CD14-positive monocyte (primary cell): ENCODE data around the gene SATB1. TPM values are rescaled to one million over a fixed set of nuclear protein-coding genes. Genes with fewer than 3 reads are reported as not detected.

Source experiments
- DNase-seq, 3 donors: peaks; one replicate each; pipeline ENCODE4 v3.0.0-alpha.2; 2011 to 2022
- H2AFZ ChIP-seq: 2 replicates; pipeline ENCODE4 v1.6.0; 2012; ENCODE audit warnings: mild to moderate bottlenecking, low read depth, low read length, inconsistent platforms; ENCODE audit not compliant: insufficient read depth, poor library complexity, severe bottlenecking
- H3K27ac ChIP-seq, 2 donors: 1 replicate in 1 of 2; 2 replicates in 1 of 2; pipeline ENCODE4 v1.5.1; 2012 to 2013; ENCODE audit warnings: low read length in 2 of 2, control low read depth in 1 of 2, inconsistent platforms in 1 of 2, low read depth in 1 of 2, mild to moderate bottlenecking in 1 of 2
- H3K27me3 ChIP-seq, 2 donors: one replicate each; pipeline versions ENCODE4 v1.6.0 to v1.6.1; 2011 to 2013; ENCODE audit warnings: low read length in 2 of 2; ENCODE audit not compliant: control insufficient read depth in 2 of 2, insufficient read depth in 2 of 2
- H3K36me3 ChIP-seq, 2 donors: replicated peaks in 1 of 2; 1 replicate in 1 of 2; 2 replicates in 1 of 2; pipeline versions ENCODE4 v1.5.1 to v1.6.1; 2012 to 2013; ENCODE audit warnings: low read length in 2 of 2, control low read depth in 1 of 2, inconsistent platforms in 1 of 2, mild to moderate bottlenecking in 1 of 2; ENCODE audit not compliant: insufficient read depth in 2 of 2, control insufficient read depth in 1 of 2
- H3K4me1 ChIP-seq, 2 donors: 1 replicate in 1 of 2; 2 replicates in 1 of 2; pipeline versions ENCODE4 v1.5.1 to v1.6.1; 2012 to 2013; ENCODE audit warnings: low read length in 2 of 2, control low read depth in 1 of 2, inconsistent platforms in 1 of 2, mild to moderate bottlenecking in 1 of 2, moderate library complexity in 1 of 2; ENCODE audit not compliant: insufficient read depth in 2 of 2, control insufficient read depth in 1 of 2
- H3K4me2 ChIP-seq: replicated peaks from 2 replicates; pipeline ENCODE3; 2012; ENCODE audit warnings: low read length, moderate library complexity, mild to moderate bottlenecking; ENCODE audit not compliant: poor library complexity, severe bottlenecking; ENCODE audit errors: extremely low read depth
- H3K4me3 ChIP-seq, 3 experiments: fragments of 200-600 bp in 1 of 3; sonication (generic) in 1 of 3; replicated peaks in 1 of 3; 1 replicate in 2 of 3; 2 replicates in 1 of 3; pipeline ENCODE4 v1.5.1; 2011 to 2013; ENCODE audit warnings: low read length in 3 of 3, mild to moderate bottlenecking in 3 of 3, control low read depth in 2 of 3, low read depth in 2 of 3, inconsistent platforms in 1 of 3, moderate library complexity in 1 of 3
- H3K79me2 ChIP-seq: 2 replicates; pipeline ENCODE4 v1.6.0; 2012; ENCODE audit warnings: mild to moderate bottlenecking, control low read depth, inconsistent platforms, low read length, moderate library complexity; ENCODE audit not compliant: insufficient read depth
- H3K9ac ChIP-seq: 2 replicates; pipeline ENCODE4 v1.6.0; 2017; ENCODE audit warnings: low read length, mild to moderate bottlenecking; ENCODE audit not compliant: insufficient read depth, poor library complexity, severe bottlenecking
- H3K9me3 ChIP-seq, 2 donors: replicated peaks in 1 of 2; 1 replicate in 1 of 2; 2 replicates in 1 of 2; pipeline versions ENCODE4 v1.5.1 to v1.6.1; 2012 to 2013; ENCODE audit warnings: low read length in 2 of 2, control low read depth in 1 of 2; ENCODE audit not compliant: control insufficient read depth in 1 of 2, insufficient read depth in 1 of 2
- H4K20me1 ChIP-seq: 2 replicates; pipeline ENCODE4 v1.6.0; 2012; ENCODE audit warnings: mild to moderate bottlenecking, low read length, control low read depth, moderate library complexity; ENCODE audit not compliant: insufficient read depth
- H3K27ac Mint-ChIP-seq, 7 donors: one replicate each; pipeline ENCODE4 v1.8.0; 2020; ENCODE audit warnings: mild to moderate bottlenecking in 7 of 7, mixed read lengths in 7 of 7, moderate library complexity in 6 of 7, inconsistent platforms in 2 of 7
- H3K27me3 Mint-ChIP-seq, 3 donors: one replicate each; pipeline ENCODE4 v1.8.0; 2021 to 2022; ENCODE audit warnings: low read depth in 3 of 3, mild to moderate bottlenecking in 3 of 3, mixed read lengths in 3 of 3, moderate library complexity in 3 of 3, inconsistent platforms in 1 of 3
- H3K36me3 Mint-ChIP-seq, 2 donors: one replicate each; pipeline ENCODE4 v1.8.0; 2020; ENCODE audit warnings: mixed read lengths in 2 of 2, inconsistent platforms in 1 of 2, mild to moderate bottlenecking in 1 of 2
- H3K4me1 Mint-ChIP-seq: one replicate; pipeline ENCODE4 v1.8.0; 2020; ENCODE audit warnings: mild to moderate bottlenecking, mixed read lengths
- H3K4me3 Mint-ChIP-seq, 2 donors: one replicate each; pipeline ENCODE4 v1.8.0; 2020; ENCODE audit warnings: mild to moderate bottlenecking in 2 of 2, mixed read lengths in 2 of 2, moderate library complexity in 1 of 2
- H3K9me3 Mint-ChIP-seq, 7 donors: one replicate each; pipeline ENCODE4 v1.8.0; 2020 to 2022; ENCODE audit warnings: mixed read lengths in 7 of 7, mild to moderate bottlenecking in 6 of 7, moderate library complexity in 6 of 7, inconsistent platforms in 2 of 7
- WGBS: methylation state at CpG from one replicate; pipeline ENCODE4 v1.1.5; 2013; ENCODE audit warnings: missing lambda C conversion rate; ENCODE audit not compliant: insufficient coverage; 5-methylcytosine and 5-hydroxymethylcytosine counted together
- intact Hi-C, 2 donors: fragments of 100-400 bp; cut with micrococcal nuclease; formaldehyde crosslinking; loops; one replicate each; pipeline versions ENCODE4 v1.15.0 to v1.15.1; 2023
- polyA plus RNA-seq, 3 donors: library from polyadenylated mRNA; depleted of rRNA in 1 of 3; unstranded in 2 of 3; stranded (reverse) in 1 of 3; fragments of 300-500 nt in 2 of 3; fragments of >200 nt in 1 of 3; fragmentation: Illumina TruSeq in 2 of 3; gene quantifications; 1 replicate in 2 of 3; 2 replicates in 1 of 3; pipeline ENCODE4 v1.2.3, GENCODE V29; 2012 to 2021
- TF ChIP-seq, protein P1 (sequence below): fragments of 200-600 bp; IDR thresholded peaks from one replicate; pipeline ENCODE4 v1.8.0; 2022; ENCODE audit warnings: antibody characterized with exemption, mild to moderate bottlenecking

The SATB1 gene
- polyA plus RNA-seq, 3 donors: 4.3 to 35.3 (median 6.9) TPM

DNA sequence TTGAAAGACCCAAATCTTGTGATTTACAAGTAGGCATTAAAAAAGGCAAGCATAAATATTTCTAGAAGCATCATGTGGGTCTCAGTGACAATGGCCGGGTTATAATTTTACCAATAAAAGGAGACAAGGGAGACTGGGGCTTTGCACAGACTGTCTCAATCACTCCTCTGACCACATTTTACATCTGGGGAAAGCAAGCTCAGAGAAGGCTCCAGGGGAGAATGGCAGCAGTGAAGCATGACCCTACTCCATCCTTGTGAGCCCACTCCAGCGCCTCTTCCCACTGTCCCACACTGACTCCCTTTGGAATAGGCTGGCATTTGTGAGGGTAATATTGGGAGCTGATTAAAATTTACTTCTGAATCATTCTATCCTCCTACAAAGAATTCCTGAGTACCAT lies 61.8 kb downstream of the SATB1 start:
- H3K4me3 Mint-ChIP-seq: no peak overlapping the region
- DNase-seq: no peak
- H3K9me3 Mint-ChIP-seq: no peaks in the 10 kb centered on the region
- Histone ChIP-seq H2AFZ (no peak overlapping the region), H3K9ac (no peak overlapping the region), H3K36me3 (peaks cover 13 to 48% of the 10 kb centered on the region in 2 donors), H3K4me2 (no peak overlapping the region), H3K27ac (no peak overlapping the region), H3K27me3 (no peaks in the 10 kb centered on the region), H4K20me1 (no peaks in the 10 kb centered on the region), H3K4me3 (no peak overlapping the region), H3K4me1 (no peaks in the 10 kb centered on the region), H3K79me2 (no peaks in the 10 kb centered on the region), H3K9me3 (no peaks in the 10 kb centered on the region)
- 100% methylated on average over 1 of the region's 2 CpGs for WGBS
- H3K36me3 Mint-ChIP-seq: peaks cover 33 to 36% of the 10 kb centered on the region in 2 donors
- H3K4me1 Mint-ChIP-seq: no peaks in the 10 kb centered on the region
- H3K27ac Mint-ChIP-seq: no peak overlapping the region
- no peaks in the 10 kb centered on the region for H3K27me3 Mint-ChIP-seq
- TF ChIP-seq, protein P1, sequence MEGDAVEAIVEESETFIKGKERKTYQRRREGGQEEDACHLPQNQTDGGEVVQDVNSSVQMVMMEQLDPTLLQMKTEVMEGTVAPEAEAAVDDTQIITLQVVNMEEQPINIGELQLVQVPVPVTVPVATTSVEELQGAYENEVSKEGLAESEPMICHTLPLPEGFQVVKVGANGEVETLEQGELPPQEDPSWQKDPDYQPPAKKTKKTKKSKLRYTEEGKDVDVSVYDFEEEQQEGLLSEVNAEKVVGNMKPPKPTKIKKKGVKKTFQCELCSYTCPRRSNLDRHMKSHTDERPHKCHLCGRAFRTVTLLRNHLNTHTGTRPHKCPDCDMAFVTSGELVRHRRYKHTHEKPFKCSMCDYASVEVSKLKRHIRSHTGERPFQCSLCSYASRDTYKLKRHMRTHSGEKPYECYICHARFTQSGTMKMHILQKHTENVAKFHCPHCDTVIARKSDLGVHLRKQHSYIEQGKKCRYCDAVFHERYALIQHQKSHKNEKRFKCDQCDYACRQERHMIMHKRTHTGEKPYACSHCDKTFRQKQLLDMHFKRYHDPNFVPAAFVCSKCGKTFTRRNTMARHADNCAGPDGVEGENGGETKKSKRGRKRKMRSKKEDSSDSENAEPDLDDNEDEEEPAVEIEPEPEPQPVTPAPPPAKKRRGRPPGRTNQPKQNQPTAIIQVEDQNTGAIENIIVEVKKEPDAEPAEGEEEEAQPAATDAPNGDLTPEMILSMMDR: no peak
- intact Hi-C loops: no loop called here

DNA sequence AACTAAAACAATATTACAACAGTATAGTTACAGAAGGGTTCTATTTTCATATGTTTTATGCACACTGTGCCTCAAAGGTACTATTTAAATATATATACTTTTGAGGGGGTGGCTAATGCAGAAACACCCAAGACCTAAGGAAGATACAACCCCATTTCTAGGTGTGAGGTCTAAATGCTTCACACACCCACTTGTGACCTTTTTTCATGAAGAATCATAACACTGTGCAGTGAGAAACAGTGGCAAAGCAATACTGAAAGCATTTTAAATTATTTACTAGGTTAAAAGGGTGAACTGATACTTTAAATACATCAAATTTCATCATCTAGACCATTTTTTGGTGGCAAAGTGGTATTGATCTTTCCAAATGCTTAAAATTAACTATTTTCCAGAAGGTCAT lies 67.4 kb downstream of the SATB1 start:
- no peak overlapping the region for H3K4me3 Mint-ChIP-seq
- no peak overlapping the region for H3K4me3 ChIP-seq
- no peaks in the 10 kb centered on the region for H3K27me3 Mint-ChIP-seq
- no peaks in the 10 kb centered on the region for H3K9me3 Mint-ChIP-seq
- no peaks in the 10 kb centered on the region for H3K27me3 ChIP-seq
- H3K4me2 ChIP-seq: no peak overlapping the region
- H4K20me1 ChIP-seq: no peaks in the 10 kb centered on the region
- H3K4me1 Mint-ChIP-seq: no peaks in the 10 kb centered on the region
- no peak overlapping the region for H3K27ac ChIP-seq
- TF ChIP-seq, protein P1: no peak
- DNase-seq: no peak
- no peak overlapping the region for H2AFZ ChIP-seq
- no peaks in the 10 kb centered on the region for H3K79me2 ChIP-seq
- no peaks in the 10 kb centered on the region for H3K4me1 ChIP-seq
- intact Hi-C loops: no loop called here
- H3K36me3 ChIP-seq: peaks cover 5 to 16% of the 10 kb centered on the region in 2 donors
- no peak overlapping the region for H3K9ac ChIP-seq
- no peaks in the 10 kb centered on the region for H3K9me3 ChIP-seq
- H3K36me3 Mint-ChIP-seq: peaks cover 19 to 22% of the 10 kb centered on the region in 2 donors
- no peak overlapping the region for H3K27ac Mint-ChIP-seq
